ENCODE measurements around the gene ABCB8. TPM values are rescaled to one million over a fixed set of nuclear protein-coding genes. Genes with fewer than 3 reads are reported as not detected.

Gene ABCB8
- total and polyA plus RNA-seq, 4 donors, result 12.4 to 30.2 (median 22.5) TPM

DNA sequence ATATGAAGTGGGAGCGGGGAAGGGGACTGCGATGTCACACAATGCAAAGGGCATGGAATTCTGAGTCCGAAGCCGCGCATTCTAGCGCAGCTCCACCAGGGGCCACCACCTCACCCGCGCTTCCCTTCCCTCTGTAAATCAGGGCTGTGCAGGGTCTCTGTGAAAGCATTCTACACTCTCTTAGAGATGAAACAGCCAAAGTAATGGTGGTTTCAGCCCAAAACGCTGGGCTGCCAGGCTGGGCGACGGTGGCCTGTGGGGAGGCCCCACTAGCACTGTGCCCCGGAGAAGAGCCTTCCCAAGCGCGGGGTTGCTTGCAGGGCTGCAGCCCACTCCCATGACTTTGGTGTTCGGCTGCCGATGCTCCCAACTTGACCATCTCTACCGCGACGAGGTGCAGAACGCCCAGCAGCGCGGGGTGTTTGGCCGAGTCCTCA, 15.3 kb upstream of the ABCB8 start (continued):
- TF ChIP-seq REST (IDR thresholded peaks at IDR 0.05), result no peak
- TF ChIP-seq NR2F2 (IDR thresholded peaks at IDR 0.05), result no peak
- TF ChIP-seq EGR1 (IDR thresholded peaks at IDR 0.05; ENCODE audit: low read depth in 2 of 2), result no peak
- TF ChIP-seq MAX (IDR thresholded peaks at IDR 0.05), result no peak

GRCh38 chr7:151013356-151013732, 14.9 kb upstream of the ABCB8 start:
- no peak for DNase-seq (ENCODE audit: low spot score)
- no peak overlapping the region for H3K9ac ChIP-seq (ENCODE audit: low read depth in 1 of 2, low read length in 2 of 2)
- H3K9me3 ChIP-seq (ENCODE audit: control insufficient read depth in 4 of 4, low read length in 3 of 4), result no peaks in the 10 kb centered on the region
- WGBS, result 27% methylated on average over 26 of the region's 26 CpGs
- TF ChIP-seq GABPA (IDR thresholded peaks at IDR 0.05 in 1 of 2, conservative IDR thresholded peaks at IDR 0.05 in 1 of 2) (no peak), CTCF (IDR thresholded peaks at IDR 0.05; ENCODE audit: low read depth, low read length, missing input control) (no peak), NR2F2 (IDR thresholded peaks at IDR 0.05) (no peak), HNF4A (conservative IDR thresholded peaks at IDR 0.05) (no peak), JUND (IDR thresholded peaks at IDR 0.05) (no peak), YY1 (IDR thresholded peaks at IDR 0.05) (no peak), TAF1 (conservative IDR thresholded peaks at IDR 0.05) (no peak), HNF4G (IDR thresholded peaks at IDR 0.05) (no peak), MAX (IDR thresholded peaks at IDR 0.05) (no peak), RXRA (IDR thresholded peaks at IDR 0.05) (no peak), ZBTB33 (IDR thresholded peaks at IDR 0.05) (no peak), FOXA1 (IDR thresholded peaks at IDR 0.05) (no peak)
- TF ChIP-seq, protein P1, sequence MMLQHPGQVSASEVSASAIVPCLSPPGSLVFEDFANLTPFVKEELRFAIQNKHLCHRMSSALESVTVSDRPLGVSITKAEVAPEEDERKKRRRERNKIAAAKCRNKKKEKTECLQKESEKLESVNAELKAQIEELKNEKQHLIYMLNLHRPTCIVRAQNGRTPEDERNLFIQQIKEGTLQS (IDR thresholded peaks at IDR 0.05), result no peak
- H3K4me3 ChIP-seq (ENCODE audit: low read depth in 1 of 3, low read length in 3 of 3), result no peak overlapping the region
- H3K36me3 ChIP-seq (ENCODE audit: control insufficient read depth in 4 of 4, insufficient read depth in 3 of 4, low read depth in 1 of 4, low read length in 3 of 4), result no peaks in the 10 kb centered on the region
- H3K27ac ChIP-seq (ENCODE audit: low read depth in 1 of 2, low read length in 2 of 2), result no peak overlapping the region
- peaks cover 0 to 4% (median under 1%) of the 10 kb centered on the region in 4 donors for H3K27me3 ChIP-seq (ENCODE audit: control insufficient read depth in 4 of 4, insufficient read depth in 4 of 4, low read length in 3 of 4)
- H3K4me1 ChIP-seq (ENCODE audit: control insufficient read depth in 4 of 4, insufficient read depth in 4 of 4, low read length in 3 of 4), result peaks cover 5 to 27% (median 11%) of the 10 kb centered on the region in 4 donors

Measured in liver (tissue), 9 donors.